ENCODE measurements around the gene DOP1A. TPM values are rescaled to one million over a fixed set of nuclear protein-coding genes. Genes with fewer than 3 reads are reported as not detected.
A peak's percentile ranks its signal among the peaks of the same experiment; 100 is the strongest.

Gene DOP1A
- total and polyA plus RNA-seq, 3 donors from 2014 or later: 31.4 to 72.7 (median 68.7) TPM

- no peaks in the 10 kb centered on the region for H3K4me1 ChIP-seq
- WGBS, 2 donors: 74 to 81% methylated on average over 4 of the region's 4 CpGs
- no peak for DNase-seq
- no peaks in the 10 kb centered on the region for H3K36me3 ChIP-seq (ENCODE audit: low read depth, missing control alignments)
- no peak overlapping the region for H3K27ac ChIP-seq
- intact Hi-C loops (cut with DNase I; ENCODE audit: low total_unique reads): no loop called here
- no peak for TF ChIP-seq CTCF (IDR thresholded peaks at IDR 0.05)
- H3K9me3 ChIP-seq: no peaks in the 10 kb centered on the region
- no peaks in the 10 kb centered on the region for H3K27me3 ChIP-seq
- no peak overlapping the region for H3K4me3 ChIP-seq
Observed at GRCh38 chr6:83202031-83202430, 134.6 kb downstream of the DOP1A start.

- H3K4me1 ChIP-seq: no peaks in the 10 kb centered on the region
- H3K4me3 ChIP-seq: no peak overlapping the region
- no peaks in the 10 kb centered on the region for H3K36me3 ChIP-seq (ENCODE audit: low read depth, missing control alignments)
- no peaks in the 10 kb centered on the region for H3K9me3 ChIP-seq
- no peak overlapping the region for H3K27ac ChIP-seq
- WGBS, 2 donors: 38 to 41% methylated on average over 7 of the region's 7 CpGs
- intact Hi-C loops (cut with DNase I; ENCODE audit: low total_unique reads): loop anchor here (10.0 kb wide), 1 partner anchor 299 kb away; the partner anchor contains the start of gene PRSS35
- H3K27me3 ChIP-seq: no peaks in the 10 kb centered on the region
- peak; percentile 38 to 68 (median 65) for TF ChIP-seq CTCF (IDR thresholded peaks at IDR 0.05)
- TF ChIP-seq POLR2A (IDR thresholded peaks at IDR 0.05): no peak
- DNase-seq: peak; percentile 82
Observed at GRCh38 chr6:83215131-83216047, 147.9 kb downstream of the DOP1A start.

GRCh38 chr6:83216806-83217205 lies 149.3 kb downstream of the DOP1A start:
- Histone ChIP-seq H3K9me3 (no peaks in the 10 kb centered on the region), H3K27ac (no peak overlapping the region), H3K27me3 (no peaks in the 10 kb centered on the region), H3K4me1 (no peaks in the 10 kb centered on the region), H3K4me3 (no peak overlapping the region), H3K36me3 (ENCODE audit: low read depth, missing control alignments) (no peaks in the 10 kb centered on the region)
- DNase-seq: no peak
- no peak for TF ChIP-seq POLR2A (IDR thresholded peaks at IDR 0.05)
- TF ChIP-seq CTCF (IDR thresholded peaks at IDR 0.05): no peak
- intact Hi-C loops (cut with DNase I; ENCODE audit: low total_unique reads): loop anchor here (10.0 kb wide), 1 partner anchor 298 kb away; the partner anchor contains the start of gene PRSS35

Other genes starting within 250 kb of the DOP1A start
- 10 to 100 TPM; 13.9 to 16.4 TPM for gene UBE3D, start 1.8 kb upstream of the DOP1A start, total RNA-seq
- 2.4 TPM for gene UBE3D, start 1.8 kb upstream of the DOP1A start, polyA plus RNA-seq (ENCODE audit: insufficient read depth, low read depth, low replicate concordance)
- 10 to 100 TPM; 27.9 to 36.3 TPM for gene PGM3, start 125.6 kb downstream of the DOP1A start, total RNA-seq
- gene PGM3, start 125.6 kb downstream of the DOP1A start, polyA plus RNA-seq (ENCODE audit: insufficient read depth, low read depth, low replicate concordance): 69.1 TPM
- 10 to 100 TPM; 11.0 to 13.2 TPM for gene RWDD2A, start 125.7 kb downstream of the DOP1A start, total RNA-seq
- gene RWDD2A, start 125.7 kb downstream of the DOP1A start, polyA plus RNA-seq (ENCODE audit: insufficient read depth, low read depth, low replicate concordance): 18.4 TPM

Data from testis (tissue), 3 donors.